AG20443 (cell line): ENCODE data around the gene KIAA0408.
"Not testable (repeated sequence)": the region's sequence is repeated elsewhere in the genome, so short reads cannot be mapped to it uniquely, and the experiment has no call there.

Experiments used
- DNase-seq: peaks from one replicate; pipeline ENCODE4 v3.0.0; 2012; ENCODE audit warnings: low spot score, mixed read lengths

KIAA0408 gene

GRCh38 chr6:127412016-127412415 is 47.2 kb downstream of the KIAA0408 start:
- not testable (repeated sequence) for DNase-seq
